ENCODE measurements around the gene EFCAB11.

EFCAB11 gene

DNA sequence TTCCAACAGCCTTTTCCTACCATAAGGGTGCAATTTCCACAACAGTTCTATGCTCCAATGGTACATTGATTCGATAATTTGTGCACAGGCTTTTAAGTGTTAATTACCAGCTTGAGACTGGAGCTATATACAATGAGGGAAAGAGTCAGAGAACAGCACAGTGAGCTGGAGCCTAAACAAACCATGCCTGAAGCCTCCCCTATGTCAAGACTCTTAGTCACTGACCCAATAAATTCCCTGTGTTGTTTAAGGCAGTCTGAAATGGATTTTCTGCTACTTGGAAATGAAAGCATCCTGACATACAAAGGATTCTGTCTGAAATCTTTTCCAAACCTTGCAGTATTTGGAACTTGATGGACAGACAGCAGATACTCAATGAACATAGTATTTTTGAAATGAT, 149.0 kb downstream of the EFCAB11 start:
- TF ChIP-seq ZFX (IDR thresholded peaks at IDR 0.05; ENCODE audit: borderline replicate concordance): no peak
- TF ChIP-seq, protein P1, sequence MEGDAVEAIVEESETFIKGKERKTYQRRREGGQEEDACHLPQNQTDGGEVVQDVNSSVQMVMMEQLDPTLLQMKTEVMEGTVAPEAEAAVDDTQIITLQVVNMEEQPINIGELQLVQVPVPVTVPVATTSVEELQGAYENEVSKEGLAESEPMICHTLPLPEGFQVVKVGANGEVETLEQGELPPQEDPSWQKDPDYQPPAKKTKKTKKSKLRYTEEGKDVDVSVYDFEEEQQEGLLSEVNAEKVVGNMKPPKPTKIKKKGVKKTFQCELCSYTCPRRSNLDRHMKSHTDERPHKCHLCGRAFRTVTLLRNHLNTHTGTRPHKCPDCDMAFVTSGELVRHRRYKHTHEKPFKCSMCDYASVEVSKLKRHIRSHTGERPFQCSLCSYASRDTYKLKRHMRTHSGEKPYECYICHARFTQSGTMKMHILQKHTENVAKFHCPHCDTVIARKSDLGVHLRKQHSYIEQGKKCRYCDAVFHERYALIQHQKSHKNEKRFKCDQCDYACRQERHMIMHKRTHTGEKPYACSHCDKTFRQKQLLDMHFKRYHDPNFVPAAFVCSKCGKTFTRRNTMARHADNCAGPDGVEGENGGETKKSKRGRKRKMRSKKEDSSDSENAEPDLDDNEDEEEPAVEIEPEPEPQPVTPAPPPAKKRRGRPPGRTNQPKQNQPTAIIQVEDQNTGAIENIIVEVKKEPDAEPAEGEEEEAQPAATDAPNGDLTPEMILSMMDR (IDR thresholded peaks at IDR 0.05): no peak
- H3K27ac ChIP-seq: no peak overlapping the region

DNA sequence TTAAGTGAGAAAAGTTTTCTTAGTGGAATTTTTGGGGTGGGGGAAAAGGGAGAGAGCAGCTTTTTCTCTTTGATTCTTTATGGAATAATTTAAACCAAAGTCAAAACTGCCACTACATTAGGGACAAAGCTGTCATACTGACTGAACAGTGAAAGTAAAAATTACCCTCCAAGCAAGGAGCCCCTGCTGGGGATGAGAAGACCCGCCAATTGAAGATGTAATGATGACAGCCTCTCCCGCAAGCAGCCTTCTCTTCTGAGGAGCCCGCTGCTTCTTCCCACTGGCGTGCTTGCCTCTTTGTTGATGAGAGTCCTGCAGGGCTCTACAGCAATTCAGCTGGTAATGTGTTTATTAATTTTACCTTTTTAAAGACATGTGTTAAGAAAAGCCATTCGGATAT, 151.0 kb downstream of the EFCAB11 start:
- TF ChIP-seq, protein P1 (IDR thresholded peaks at IDR 0.05): no peak
- no peak for TF ChIP-seq ZFX (IDR thresholded peaks at IDR 0.05; ENCODE audit: borderline replicate concordance)
- no peak overlapping the region for H3K27ac ChIP-seq

DNA sequence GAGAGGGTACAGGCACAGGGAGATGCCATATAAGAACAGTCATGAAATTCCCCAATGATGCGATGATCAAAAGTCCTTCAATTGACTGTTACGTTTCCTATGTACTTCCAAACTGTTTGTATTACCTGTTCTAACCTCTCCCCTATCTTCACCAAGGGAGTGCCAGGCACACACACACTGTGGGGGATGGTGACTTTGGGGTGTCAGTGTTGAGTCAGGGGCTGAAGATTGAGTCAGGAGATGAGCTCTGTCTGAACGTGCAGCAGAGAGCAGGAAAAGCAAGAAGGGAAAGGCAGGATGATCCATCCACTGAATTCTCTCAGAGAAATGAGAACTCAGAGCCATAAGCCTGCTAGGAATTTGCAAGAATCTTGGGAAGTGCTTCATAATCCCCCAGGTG, 153.4 kb downstream of the EFCAB11 start:
- TF ChIP-seq, protein P1 (IDR thresholded peaks at IDR 0.05): no peak
- no peak for TF ChIP-seq ZFX (IDR thresholded peaks at IDR 0.05; ENCODE audit: borderline replicate concordance)
- no peak overlapping the region for H3K27ac ChIP-seq

DNA sequence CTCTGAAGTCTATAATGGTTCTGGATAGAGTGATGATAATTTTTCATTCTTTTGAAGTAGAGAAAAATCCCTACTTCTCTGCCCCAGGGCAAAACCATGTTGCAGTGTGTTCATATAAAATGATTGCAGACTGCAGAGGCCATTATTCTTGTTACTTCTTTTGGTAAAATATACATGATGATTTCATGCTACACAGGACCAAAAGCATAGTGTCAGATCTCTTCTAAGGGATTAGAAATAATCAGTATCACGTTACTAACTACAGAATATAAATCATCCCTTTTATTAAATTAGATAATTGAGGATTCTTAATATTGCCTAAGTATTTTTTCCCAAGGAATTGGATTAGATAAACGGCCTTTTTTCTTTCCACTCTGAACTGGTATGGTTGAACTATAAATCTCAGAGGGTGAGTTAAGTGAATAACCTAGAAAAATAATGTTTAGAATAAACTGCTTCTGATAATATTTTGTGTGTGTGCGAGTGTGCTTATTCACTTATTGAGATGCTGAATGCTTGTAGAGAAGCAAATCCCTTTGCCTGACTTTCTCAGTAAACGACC, 156.2 kb downstream of the EFCAB11 start:
- TF ChIP-seq, protein P1 (IDR thresholded peaks at IDR 0.05): no peak
- no peak for TF ChIP-seq ZFX (IDR thresholded peaks at IDR 0.05; ENCODE audit: borderline replicate concordance)
- no peak overlapping the region for H3K27ac ChIP-seq

DNA sequence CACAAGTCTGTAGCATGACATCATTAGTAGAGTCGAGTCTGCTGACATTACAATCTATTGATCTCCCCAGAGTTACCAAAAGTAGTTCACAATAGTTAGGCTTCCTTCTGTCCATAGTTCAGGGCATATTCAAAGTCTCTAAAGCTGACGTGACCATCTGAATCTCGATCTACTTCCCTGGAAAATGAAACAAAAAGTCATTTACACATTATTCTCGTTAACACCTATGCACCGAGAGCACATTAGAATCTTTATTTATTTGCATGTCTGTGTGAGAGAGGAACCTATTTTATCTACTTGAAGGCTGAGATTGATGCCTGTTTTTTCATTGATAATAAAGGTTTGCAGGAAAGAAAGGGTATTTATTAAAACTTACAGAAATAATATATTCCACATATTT, 157.4 kb downstream of the EFCAB11 start:
- no peak overlapping the region for H3K27ac ChIP-seq
- TF ChIP-seq ZFX (IDR thresholded peaks at IDR 0.05; ENCODE audit: borderline replicate concordance): no peak
- TF ChIP-seq, protein P1 (IDR thresholded peaks at IDR 0.05): no peak

DNA sequence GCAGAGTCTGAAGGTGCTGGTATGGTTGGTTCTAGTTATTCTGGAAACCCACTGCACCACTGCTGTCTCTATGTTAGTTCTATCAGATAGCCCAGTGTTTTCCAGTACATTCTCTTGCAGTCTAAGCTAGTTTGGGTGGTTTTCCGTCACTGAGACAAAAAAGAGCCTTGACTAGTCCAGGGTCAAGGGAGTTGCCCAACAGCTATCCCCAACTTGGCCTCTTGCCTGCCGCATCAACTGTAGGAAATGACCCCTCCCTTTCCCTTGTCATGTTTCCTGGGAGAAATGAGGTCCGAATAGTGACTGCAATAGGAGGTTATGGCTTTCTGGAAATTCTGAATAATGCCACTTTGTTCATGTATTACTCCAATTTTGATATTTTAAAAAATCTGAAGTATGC, 160.4 kb downstream of the EFCAB11 start:
- TF ChIP-seq, protein P1 (IDR thresholded peaks at IDR 0.05): no peak
- TF ChIP-seq ZFX (IDR thresholded peaks at IDR 0.05; ENCODE audit: borderline replicate concordance): no peak
- no peak overlapping the region for H3K27ac ChIP-seq

DNA sequence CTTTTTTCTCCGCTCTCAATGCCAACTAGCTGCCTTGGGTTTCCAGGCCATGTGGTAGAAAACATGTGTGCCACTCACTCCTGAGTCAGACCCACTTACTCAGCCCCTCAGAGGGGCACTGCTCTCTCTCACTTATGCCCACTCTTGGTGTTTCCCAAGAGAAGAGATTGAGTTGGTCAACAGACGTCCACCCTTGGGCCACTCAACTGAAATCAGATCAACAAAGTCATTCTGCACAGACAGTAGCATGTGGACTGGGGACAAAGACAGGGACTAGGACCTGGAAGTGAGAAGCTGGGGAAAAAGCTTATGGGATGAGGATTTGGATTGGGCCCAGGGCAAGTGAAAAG, 161.2 kb downstream of the EFCAB11 start:
- TF ChIP-seq, protein P1 (IDR thresholded peaks at IDR 0.05): no peak
- TF ChIP-seq ZFX (IDR thresholded peaks at IDR 0.05; ENCODE audit: borderline replicate concordance): no peak
- H3K27ac ChIP-seq: no peak overlapping the region
